ENCODE measurements around the gene NAPSA. TPM values are rescaled to one million over a fixed set of nuclear protein-coding genes. Genes with fewer than 3 reads are reported as not detected.

Gene NAPSA
- total RNA-seq, 1 donor from 2014 or later: not detected

DNA sequence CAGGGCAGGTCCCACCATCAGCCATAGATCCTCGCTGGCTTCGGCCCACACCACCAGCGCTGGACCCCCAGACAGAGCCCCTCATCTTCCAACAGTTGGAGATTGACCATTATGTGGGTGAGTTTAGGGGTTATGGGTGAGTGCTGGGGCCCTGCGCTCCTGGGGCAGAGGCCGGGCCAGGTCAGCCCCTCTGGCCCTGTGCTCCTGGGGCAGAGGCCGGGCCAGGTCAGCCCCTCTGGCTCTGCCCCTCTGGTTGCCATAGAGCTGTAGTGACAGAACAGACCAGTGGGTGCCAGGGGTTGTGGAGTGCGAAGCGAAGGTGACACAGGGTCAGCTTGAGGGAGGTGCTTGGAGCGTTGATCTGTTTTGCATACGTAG is 33.9 kb upstream of the NAPSA start:
- Mint-ChIP-seq H3K9me3 (ENCODE audit: unreplicated experiment) (no peaks in the 10 kb centered on the region), H3K27ac (ENCODE audit: unreplicated experiment) (no peak overlapping the region), H3K4me1 (ENCODE audit: low read depth, unreplicated experiment) (no peaks in the 10 kb centered on the region), H3K36me3 (ENCODE audit: low read depth, unreplicated experiment) (peaks cover 2% of the 10 kb centered on the region), H3K4me3 (ENCODE audit: unreplicated experiment) (no peak overlapping the region), H3K27me3 (ENCODE audit: low read depth, unreplicated experiment) (no peaks in the 10 kb centered on the region)
- Histone ChIP-seq H3K36me3 (ENCODE audit: insufficient read depth, low read length) (no peaks in the 10 kb centered on the region), H4K20me1 (ENCODE audit: insufficient read depth, low read length) (no peaks in the 10 kb centered on the region), H3K79me2 (ENCODE audit: insufficient read depth, low read length) (peaks cover 3% of the 10 kb centered on the region), H3K9me3 (ENCODE audit: insufficient read depth, low read depth, low read length) (no peaks in the 10 kb centered on the region), H3K4me1 (ENCODE audit: insufficient read depth, low read length) (no peaks in the 10 kb centered on the region), H3K27ac (ENCODE audit: low read depth, low read length) (no peak overlapping the region), H2AFZ (ENCODE audit: low read depth, low read length) (no peak overlapping the region), H3K27me3 (ENCODE audit: insufficient read depth, low read length) (no peaks in the 10 kb centered on the region), H3K9ac (ENCODE audit: low read length) (no peak overlapping the region), H3K4me3 (ENCODE audit: insufficient read depth, low read depth, low read length) (no peak overlapping the region), H3K4me2 (ENCODE audit: low read length) (no peak overlapping the region)
- no peak for DNase-seq (ENCODE audit: low read depth)
- FAIRE-seq: no peak
- TF ChIP-seq, protein P1, sequence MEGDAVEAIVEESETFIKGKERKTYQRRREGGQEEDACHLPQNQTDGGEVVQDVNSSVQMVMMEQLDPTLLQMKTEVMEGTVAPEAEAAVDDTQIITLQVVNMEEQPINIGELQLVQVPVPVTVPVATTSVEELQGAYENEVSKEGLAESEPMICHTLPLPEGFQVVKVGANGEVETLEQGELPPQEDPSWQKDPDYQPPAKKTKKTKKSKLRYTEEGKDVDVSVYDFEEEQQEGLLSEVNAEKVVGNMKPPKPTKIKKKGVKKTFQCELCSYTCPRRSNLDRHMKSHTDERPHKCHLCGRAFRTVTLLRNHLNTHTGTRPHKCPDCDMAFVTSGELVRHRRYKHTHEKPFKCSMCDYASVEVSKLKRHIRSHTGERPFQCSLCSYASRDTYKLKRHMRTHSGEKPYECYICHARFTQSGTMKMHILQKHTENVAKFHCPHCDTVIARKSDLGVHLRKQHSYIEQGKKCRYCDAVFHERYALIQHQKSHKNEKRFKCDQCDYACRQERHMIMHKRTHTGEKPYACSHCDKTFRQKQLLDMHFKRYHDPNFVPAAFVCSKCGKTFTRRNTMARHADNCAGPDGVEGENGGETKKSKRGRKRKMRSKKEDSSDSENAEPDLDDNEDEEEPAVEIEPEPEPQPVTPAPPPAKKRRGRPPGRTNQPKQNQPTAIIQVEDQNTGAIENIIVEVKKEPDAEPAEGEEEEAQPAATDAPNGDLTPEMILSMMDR (IDR thresholded peaks at IDR 0.05; ENCODE audit: insufficient read depth, low read depth, low read length): no peak
- TF ChIP-seq EZH2 (IDR thresholded peaks at IDR 0.05; ENCODE audit: insufficient read depth, low read length): no peak

DNA sequence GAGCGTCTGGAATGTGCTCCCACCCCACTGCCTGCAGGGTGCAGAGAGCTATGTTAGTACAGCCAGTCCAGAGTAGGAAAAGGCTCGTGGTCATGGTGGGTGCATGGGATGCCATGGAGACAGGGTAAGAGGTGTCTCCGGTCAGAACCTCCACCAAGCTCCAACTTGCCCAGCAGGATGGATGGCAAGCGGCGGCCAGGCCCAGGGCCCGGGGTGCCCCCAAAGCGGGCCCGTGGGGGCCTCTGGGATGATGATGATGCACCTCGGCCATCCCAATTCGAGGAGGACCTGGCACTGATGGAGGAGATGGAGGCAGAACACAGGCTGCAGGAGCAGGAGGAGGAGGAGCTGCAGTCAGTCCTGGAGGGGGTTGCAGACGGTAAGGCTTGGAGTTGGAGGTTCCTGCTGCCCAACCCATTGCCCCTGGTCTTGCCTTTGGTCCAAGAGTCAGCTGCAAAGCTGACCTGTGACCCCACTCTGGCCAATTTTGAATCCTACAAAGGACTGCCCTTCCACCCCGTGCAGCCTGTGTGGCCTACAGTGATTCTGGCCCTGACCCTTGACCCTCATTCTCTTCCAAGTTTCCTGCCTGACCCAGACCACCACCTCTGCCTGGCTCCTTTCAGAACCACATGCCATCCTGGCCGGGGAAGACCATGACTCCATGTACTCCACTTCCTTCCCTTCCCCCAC is 33.4 kb upstream of the NAPSA start:
- no peak overlapping the region for H3K9ac ChIP-seq (ENCODE audit: low read length)
- H3K4me1 ChIP-seq (ENCODE audit: insufficient read depth, low read length): no peaks in the 10 kb centered on the region
- H3K4me3 Mint-ChIP-seq (ENCODE audit: unreplicated experiment): no peak overlapping the region
- FAIRE-seq: no peak
- H3K27me3 Mint-ChIP-seq (ENCODE audit: low read depth, unreplicated experiment): no peaks in the 10 kb centered on the region
- TF ChIP-seq, protein P1 (IDR thresholded peaks at IDR 0.05; ENCODE audit: insufficient read depth, low read depth, low read length): no peak
- TF ChIP-seq EZH2 (IDR thresholded peaks at IDR 0.05; ENCODE audit: insufficient read depth, low read length): no peak
- H2AFZ ChIP-seq (ENCODE audit: low read depth, low read length): no peak overlapping the region
- H3K36me3 Mint-ChIP-seq (ENCODE audit: low read depth, unreplicated experiment): peaks cover 2% of the 10 kb centered on the region
- DNase-seq (ENCODE audit: low read depth): no peak
- H3K9me3 Mint-ChIP-seq (ENCODE audit: unreplicated experiment): no peaks in the 10 kb centered on the region
- H4K20me1 ChIP-seq (ENCODE audit: insufficient read depth, low read length): peaks cover under 1% of the 10 kb centered on the region
- no peaks in the 10 kb centered on the region for H3K4me1 Mint-ChIP-seq (ENCODE audit: low read depth, unreplicated experiment)
- no peak overlapping the region for H3K4me2 ChIP-seq (ENCODE audit: low read length)
- no peak overlapping the region for H3K27ac ChIP-seq (ENCODE audit: low read depth, low read length)
- H3K4me3 ChIP-seq (ENCODE audit: insufficient read depth, low read depth, low read length): no peak overlapping the region
- peaks cover 3% of the 10 kb centered on the region for H3K79me2 ChIP-seq (ENCODE audit: insufficient read depth, low read length)
- no peaks in the 10 kb centered on the region for H3K27me3 ChIP-seq (ENCODE audit: insufficient read depth, low read length)
- no peak overlapping the region for H3K27ac Mint-ChIP-seq (ENCODE audit: unreplicated experiment)
- H3K36me3 ChIP-seq (ENCODE audit: insufficient read depth, low read length): no peaks in the 10 kb centered on the region
- H3K9me3 ChIP-seq (ENCODE audit: insufficient read depth, low read depth, low read length): no peaks in the 10 kb centered on the region

DNA sequence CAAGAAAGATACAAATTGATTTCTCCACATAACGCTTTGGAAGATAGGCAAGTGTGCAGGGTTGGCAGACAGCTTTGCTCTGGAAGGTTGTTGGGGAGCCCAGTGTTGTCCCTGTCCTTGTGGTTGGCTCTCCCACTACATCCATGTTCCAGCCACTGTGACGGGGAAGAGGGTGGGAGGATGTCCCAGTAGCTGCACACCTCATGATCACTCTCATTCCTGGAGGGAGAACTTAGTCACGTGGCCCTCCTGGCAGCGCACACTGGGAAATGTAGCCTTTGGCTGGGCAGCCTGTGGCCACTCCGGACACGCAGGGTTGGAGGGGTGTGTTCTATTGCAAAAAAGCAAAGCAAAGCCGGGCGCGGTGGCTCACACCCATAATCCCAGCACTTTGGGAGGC is 28.6 kb upstream of the NAPSA start:
- Mint-ChIP-seq H3K36me3 (ENCODE audit: low read depth, unreplicated experiment) (peaks cover 8% of the 10 kb centered on the region), H3K27ac (ENCODE audit: unreplicated experiment) (no peak overlapping the region), H3K4me1 (ENCODE audit: low read depth, unreplicated experiment) (no peaks in the 10 kb centered on the region), H3K4me3 (ENCODE audit: unreplicated experiment) (no peak overlapping the region), H3K27me3 (ENCODE audit: low read depth, unreplicated experiment) (no peaks in the 10 kb centered on the region), H3K9me3 (ENCODE audit: unreplicated experiment) (peaks cover 2% of the 10 kb centered on the region)
- no peak overlapping the region for H3K4me2 ChIP-seq (ENCODE audit: low read length)
- no peak overlapping the region for H3K4me3 ChIP-seq (ENCODE audit: insufficient read depth, low read depth, low read length)
- TF ChIP-seq EZH2 (IDR thresholded peaks at IDR 0.05; ENCODE audit: insufficient read depth, low read length): no peak
- TF ChIP-seq, protein P1 (IDR thresholded peaks at IDR 0.05; ENCODE audit: insufficient read depth, low read depth, low read length): no peak
- H3K27ac ChIP-seq (ENCODE audit: low read depth, low read length): no peak overlapping the region
- peaks cover 6% of the 10 kb centered on the region for H3K79me2 ChIP-seq (ENCODE audit: insufficient read depth, low read length)
- peaks cover 2% of the 10 kb centered on the region for H3K36me3 ChIP-seq (ENCODE audit: insufficient read depth, low read length)
- no peaks in the 10 kb centered on the region for H3K9me3 ChIP-seq (ENCODE audit: insufficient read depth, low read depth, low read length)
- H2AFZ ChIP-seq (ENCODE audit: low read depth, low read length): no peak overlapping the region
- FAIRE-seq: no peak
- H4K20me1 ChIP-seq (ENCODE audit: insufficient read depth, low read length): peaks cover 3% of the 10 kb centered on the region
- H3K9ac ChIP-seq (ENCODE audit: low read length): no peak overlapping the region
- no peak for DNase-seq (ENCODE audit: low read depth)
- H3K27me3 ChIP-seq (ENCODE audit: insufficient read depth, low read length): no peaks in the 10 kb centered on the region
- H3K4me1 ChIP-seq (ENCODE audit: insufficient read depth, low read length): no peaks in the 10 kb centered on the region

Data from astrocyte (in vitro differentiated cells and primary cell).